ENCODE measurements around the gene LIPE. TPM values are rescaled to one million over a fixed set of nuclear protein-coding genes. Genes with fewer than 3 reads are reported as not detected.

The LIPE gene
- total RNA-seq, 1 experiment from 2014 or later = 21.7 TPM

Other genes with a start within 250 kb of the LIPE start
- 31.2 and 31.4 TPM in 2 replicates for gene DEDD2, start 209.7 kb downstream of the LIPE start, total RNA-seq (2022)
- gene ZNF526, start 207.1 kb downstream of the LIPE start, total RNA-seq (2022) = 19.4 and 22.6 TPM in 2 replicates
- 59.6 and 60.2 TPM in 2 replicates for gene GSK3A, start 184.8 kb downstream of the LIPE start, total RNA-seq (2022)
- gene ERF, start 172.3 kb downstream of the LIPE start, total RNA-seq (2022) = 134 and 149 TPM in 2 replicates
- gene CIC, start 158.1 kb downstream of the LIPE start, total RNA-seq (2022) = 44.8 and 47.8 TPM in 2 replicates
- 2.8 and 2.9 TPM in 2 replicates for gene PRR19, start 125.3 kb downstream of the LIPE start, total RNA-seq (2022)
- gene PAFAH1B3, start 124.8 kb downstream of the LIPE start, total RNA-seq (2022) = 94.0 and 103 TPM in 2 replicates
- 2.2 and 2.5 TPM in 2 replicates for gene TMEM145, start 114.1 kb downstream of the LIPE start, total RNA-seq (2022)
- 17.9 and 19.3 TPM in 2 replicates for gene MEGF8, start 101.8 kb downstream of the LIPE start, total RNA-seq (2022)
- 4.1 and 5.3 TPM in 2 replicates for gene CNFN, start 37.1 kb downstream of the LIPE start, total RNA-seq (2022)
- gene CXCL17, start 15.6 kb upstream of the LIPE start, total RNA-seq (2022) = 1.1 and 1.3 TPM in 2 replicates
- 7.1 and 9.9 TPM in 2 replicates for gene CEACAM1, start 101.1 kb upstream of the LIPE start, total RNA-seq (2022)
- gene CEACAM8, start 167.5 kb upstream of the LIPE start, total RNA-seq (2022) = not detected in 2 replicates